ENCODE results near the gene MLLT3.

Gene MLLT3

GRCh38 chr9:20462410-20462809 is 159.9 kb downstream of the MLLT3 start:
- H3K4me3 ChIP-seq (ENCODE audit: low read depth in 1 of 2, low read length in 2 of 2) = no peak overlapping the region
- TF ChIP-seq EZH2 (IDR thresholded peaks at IDR 0.05; ENCODE audit: borderline replicate concordance, low read depth, low read length, severe bottlenecking) (no peak), CTCF (IDR thresholded peaks at IDR 0.05; ENCODE audit: borderline replicate concordance, extremely low read depth, low read length, poor library complexity, severe bottlenecking) (no peak)
- no peak overlapping the region for H3K9ac ChIP-seq (ENCODE audit: low read depth, low read length)
- H3K36me3 ChIP-seq (ENCODE audit: insufficient read depth, low read length) = no peaks in the 10 kb centered on the region
- no peaks in the 10 kb centered on the region for H3K9me3 ChIP-seq (ENCODE audit: insufficient read depth, low read length, severe bottlenecking)
- DNase-seq (no peak), ATAC-seq (ENCODE audit: insufficient read depth, low read depth) (no peak)
- H3K27ac ChIP-seq (ENCODE audit: low read length) = no peak overlapping the region
- no peaks in the 10 kb centered on the region; the same call in 1 of the 2 replicates for H3K4me1 ChIP-seq (ENCODE audit: insufficient read depth, low read length)
- H3K79me2 ChIP-seq (ENCODE audit: insufficient read depth, low read length) = peaks cover 50% of the 10 kb centered on the region
- H2AFZ ChIP-seq (ENCODE audit: low read depth, low read length) = no peak overlapping the region
- H4K20me1 ChIP-seq (ENCODE audit: insufficient read depth, low read length) = no peaks in the 10 kb centered on the region
- no peaks in the 10 kb centered on the region for H3K27me3 ChIP-seq (ENCODE audit: insufficient read depth, low read length, poor library complexity)
- H3K4me2 ChIP-seq (ENCODE audit: insufficient read depth, low read length) = no peak overlapping the region

- H3K36me3 ChIP-seq (ENCODE audit: insufficient read depth, low read length) = peaks cover 25% of the 10 kb centered on the region
- DNase-seq (no peak), ATAC-seq (ENCODE audit: insufficient read depth, low read depth) (no peak)
- peaks cover 9% of the 10 kb centered on the region; the same call in 1 of the 2 replicates for H3K79me2 ChIP-seq (ENCODE audit: insufficient read depth, low read length)
- no peak overlapping the region for H2AFZ ChIP-seq (ENCODE audit: low read depth, low read length)
- no peaks in the 10 kb centered on the region for H3K27me3 ChIP-seq (ENCODE audit: insufficient read depth, low read length, poor library complexity)
- H4K20me1 ChIP-seq (ENCODE audit: insufficient read depth, low read length) = no peaks in the 10 kb centered on the region; the same call in 1 of the 2 replicates
- H3K27ac ChIP-seq (ENCODE audit: low read length) = no peak overlapping the region
- H3K4me2 ChIP-seq (ENCODE audit: insufficient read depth, low read length) = no peak overlapping the region
- no peak overlapping the region for H3K4me3 ChIP-seq (ENCODE audit: low read depth in 1 of 2, low read length in 2 of 2)
- TF ChIP-seq CTCF (IDR thresholded peaks at IDR 0.05; ENCODE audit: borderline replicate concordance, extremely low read depth, low read length, poor library complexity, severe bottlenecking) (no peak), EZH2 (IDR thresholded peaks at IDR 0.05; ENCODE audit: borderline replicate concordance, low read depth, low read length, severe bottlenecking) (no peak)
- no peaks in the 10 kb centered on the region for H3K9me3 ChIP-seq (ENCODE audit: insufficient read depth, low read length, severe bottlenecking)
- no peaks in the 10 kb centered on the region for H3K4me1 ChIP-seq (ENCODE audit: insufficient read depth, low read length)
- no peak overlapping the region for H3K9ac ChIP-seq (ENCODE audit: low read depth, low read length)
Measured at GRCh38 chr9:20447291-20447690, 175.0 kb downstream of the MLLT3 start.

- TF ChIP-seq CTCF (IDR thresholded peaks at IDR 0.05; ENCODE audit: borderline replicate concordance, extremely low read depth, low read length, poor library complexity, severe bottlenecking) = no peak
- peaks cover 9% of the 10 kb centered on the region; the same call in 1 of the 2 replicates for H3K79me2 ChIP-seq (ENCODE audit: insufficient read depth, low read length)
- no peaks in the 10 kb centered on the region for H3K27me3 ChIP-seq (ENCODE audit: insufficient read depth, low read length, poor library complexity)
- no peaks in the 10 kb centered on the region for H3K9me3 ChIP-seq (ENCODE audit: insufficient read depth, low read length, severe bottlenecking)
- no peak overlapping the region for H2AFZ ChIP-seq (ENCODE audit: low read depth, low read length)
- no peaks in the 10 kb centered on the region for H3K4me1 ChIP-seq (ENCODE audit: insufficient read depth, low read length)
- H3K36me3 ChIP-seq (ENCODE audit: insufficient read depth, low read length) = peaks cover 25% of the 10 kb centered on the region
- H3K4me3 ChIP-seq (ENCODE audit: low read depth in 1 of 2, low read length in 2 of 2) = no peak overlapping the region
- H4K20me1 ChIP-seq (ENCODE audit: insufficient read depth, low read length) = no peaks in the 10 kb centered on the region; the same call in 1 of the 2 replicates
- ATAC-seq (ENCODE audit: insufficient read depth, low read depth) (no peak), DNase-seq (no peak)
- H3K9ac ChIP-seq (ENCODE audit: low read depth, low read length) = no peak overlapping the region
- H3K4me2 ChIP-seq (ENCODE audit: insufficient read depth, low read length) = no peak overlapping the region
- H3K27ac ChIP-seq (ENCODE audit: low read length) = no peak overlapping the region
Measured at GRCh38 chr9:20446248-20446647, 176.1 kb downstream of the MLLT3 start.

All from DND-41 (cell line).